Measurements from ENCODE around the gene CPE.

The CPE gene

GRCh38 chr4:165368114-165368513 lies 10.7 kb upstream of the CPE start:
- no peaks in the 10 kb centered on the region for H3F3A ChIP-seq (ENCODE audit: control insufficient read depth, insufficient read depth)
- no peaks in the 10 kb centered on the region for H3K9me2 ChIP-seq (replicated peaks; ENCODE audit: control insufficient read depth, low read length)
- no peaks in the 10 kb centered on the region for H3K9me3 ChIP-seq (ENCODE audit: control insufficient read depth, insufficient read depth, low read length)
- peaks cover 9% of the 10 kb centered on the region for H3K27me3 ChIP-seq (ENCODE audit: control insufficient read depth, low read length)
- H3K79me2 ChIP-seq (ENCODE audit: control insufficient read depth, low read length): no peaks in the 10 kb centered on the region
- no peak overlapping the region for H3K27ac ChIP-seq (ENCODE audit: low read depth, low read length)
- H3K36me3 ChIP-seq (ENCODE audit: control insufficient read depth, low read length): no peaks in the 10 kb centered on the region
- H4K20me1 ChIP-seq (ENCODE audit: control insufficient read depth, insufficient read depth, low read depth, low read length): no peaks in the 10 kb centered on the region
- no peaks in the 10 kb centered on the region for H3K4me1 ChIP-seq (ENCODE audit: control insufficient read depth, low read length)
- no peak for TF ChIP-seq CTCF (IDR thresholded peaks at IDR 0.05; ENCODE audit: low read depth, low read length, poor library complexity, severe bottlenecking)
- no peak for TF ChIP-seq EZH2phosphoT487 (IDR thresholded peaks at IDR 0.05; ENCODE audit: borderline replicate concordance, low read length)
- H3K4me2 ChIP-seq (ENCODE audit: low read length): no peak overlapping the region
- H3K4me3 ChIP-seq (ENCODE audit: low read length): no peak overlapping the region

- H3K4me1 ChIP-seq (ENCODE audit: control insufficient read depth, low read length): no peaks in the 10 kb centered on the region
- no peak overlapping the region for H3K4me2 ChIP-seq (ENCODE audit: low read length)
- H4K20me1 ChIP-seq (ENCODE audit: control insufficient read depth, insufficient read depth, low read depth, low read length): no peaks in the 10 kb centered on the region
- H3K79me2 ChIP-seq (ENCODE audit: control insufficient read depth, low read length): no peaks in the 10 kb centered on the region
- H3K36me3 ChIP-seq (ENCODE audit: control insufficient read depth, low read length): no peaks in the 10 kb centered on the region
- peaks cover 5% of the 10 kb centered on the region for H3K27me3 ChIP-seq (ENCODE audit: control insufficient read depth, low read length)
- H3F3A ChIP-seq (ENCODE audit: control insufficient read depth, insufficient read depth): no peaks in the 10 kb centered on the region
- H3K9me2 ChIP-seq (replicated peaks; ENCODE audit: control insufficient read depth, low read length): no peaks in the 10 kb centered on the region
- H3K4me3 ChIP-seq (ENCODE audit: low read length): no peak overlapping the region
- no peak for TF ChIP-seq EZH2phosphoT487 (IDR thresholded peaks at IDR 0.05; ENCODE audit: borderline replicate concordance, low read length)
- TF ChIP-seq CTCF (IDR thresholded peaks at IDR 0.05; ENCODE audit: low read depth, low read length, poor library complexity, severe bottlenecking): no peak
- no peaks in the 10 kb centered on the region for H3K9me3 ChIP-seq (ENCODE audit: control insufficient read depth, insufficient read depth, low read length)
- H3K27ac ChIP-seq (ENCODE audit: low read depth, low read length): no peak overlapping the region
Measured at GRCh38 chr4:165368567-165368966, 10.2 kb upstream of the CPE start.

- Histone ChIP-seq H3K27ac (ENCODE audit: low read depth, low read length) (no peak overlapping the region), H3K9me2 (replicated peaks; ENCODE audit: control insufficient read depth, low read length) (no peaks in the 10 kb centered on the region), H3K79me2 (ENCODE audit: control insufficient read depth, low read length) (no peaks in the 10 kb centered on the region), H3K4me2 (ENCODE audit: low read length) (no peak overlapping the region), H3K4me3 (ENCODE audit: low read length) (no peak overlapping the region), H4K20me1 (ENCODE audit: control insufficient read depth, insufficient read depth, low read depth, low read length) (no peaks in the 10 kb centered on the region), H3K4me1 (ENCODE audit: control insufficient read depth, low read length) (no peaks in the 10 kb centered on the region), H3K9me3 (ENCODE audit: control insufficient read depth, insufficient read depth, low read length) (no peaks in the 10 kb centered on the region), H3F3A (ENCODE audit: control insufficient read depth, insufficient read depth) (no peaks in the 10 kb centered on the region), H3K27me3 (ENCODE audit: control insufficient read depth, low read length) (peaks cover 3% of the 10 kb centered on the region; the same call in 1 of the 2 replicates), H3K36me3 (ENCODE audit: control insufficient read depth, low read length) (no peaks in the 10 kb centered on the region)
- TF ChIP-seq CTCF (IDR thresholded peaks at IDR 0.05; ENCODE audit: low read depth, low read length, poor library complexity, severe bottlenecking): no peak
- no peak for TF ChIP-seq EZH2phosphoT487 (IDR thresholded peaks at IDR 0.05; ENCODE audit: borderline replicate concordance, low read length)
Measured at GRCh38 chr4:165369522-165369921, 9.3 kb upstream of the CPE start.

- Histone ChIP-seq H3K4me3 (ENCODE audit: low read length) (no peak overlapping the region), H3K9me3 (ENCODE audit: control insufficient read depth, insufficient read depth, low read length) (no peaks in the 10 kb centered on the region), H4K20me1 (ENCODE audit: control insufficient read depth, insufficient read depth, low read depth, low read length) (no peaks in the 10 kb centered on the region), H3K27me3 (ENCODE audit: control insufficient read depth, low read length) (peaks cover 3% of the 10 kb centered on the region; the same call in 1 of the 2 replicates), H3K27ac (ENCODE audit: low read depth, low read length) (no peak overlapping the region), H3K4me2 (ENCODE audit: low read length) (no peak overlapping the region), H3K36me3 (ENCODE audit: control insufficient read depth, low read length) (no peaks in the 10 kb centered on the region), H3K4me1 (ENCODE audit: control insufficient read depth, low read length) (no peaks in the 10 kb centered on the region), H3F3A (ENCODE audit: control insufficient read depth, insufficient read depth) (no peaks in the 10 kb centered on the region), H3K9me2 (replicated peaks; ENCODE audit: control insufficient read depth, low read length) (no peaks in the 10 kb centered on the region), H3K79me2 (ENCODE audit: control insufficient read depth, low read length) (no peaks in the 10 kb centered on the region)
- TF ChIP-seq CTCF (IDR thresholded peaks at IDR 0.05; ENCODE audit: low read depth, low read length, poor library complexity, severe bottlenecking): no peak
- TF ChIP-seq EZH2phosphoT487 (IDR thresholded peaks at IDR 0.05; ENCODE audit: borderline replicate concordance, low read length): no peak
Measured at GRCh38 chr4:165370530-165370929, 8.3 kb upstream of the CPE start.
